HepG2 (cell line): ENCODE data around the gene APOC4. TPM values are rescaled to one million over a fixed set of nuclear protein-coding genes. Genes with fewer than 3 reads are reported as not detected.

Source experiments
- ARNTL ChIP-seq: sonication (generic); formaldehyde crosslinking; IDR thresholded peaks from 2 replicates; pipeline ENCODE4 v1.4.0; 2020; ENCODE audit warnings: mild to moderate bottlenecking, missing genetic modification reagents
- ATAD3A ChIP-seq: sonication (generic); formaldehyde crosslinking; IDR thresholded peaks from 2 replicates; pipeline ENCODE4 v1.4.0; 2020; ENCODE audit warnings: missing genetic modification reagents
- ATF1 ChIP-seq: IDR thresholded peaks from 2 replicates; pipeline ENCODE4 v1.6.1; 2016; ENCODE audit warnings: mild to moderate bottlenecking, control low read depth
- ATF7 ChIP-seq, 2 experiments: fragments of 450-650 bp in 1 of 2; sonication (generic) in 1 of 2; formaldehyde crosslinking in 1 of 2; IDR thresholded peaks; 2 replicates each; pipeline versions ENCODE4 v1.4.0 to v1.6.1; 2016 to 2020; ENCODE audit warnings: antibody characterized with exemption in 1 of 2, mild to moderate bottlenecking in 1 of 2, missing genetic modification reagents in 1 of 2
- BATF2 ChIP-seq: sonication (generic); formaldehyde crosslinking; IDR thresholded peaks from 2 replicates; pipeline ENCODE4 v1.8.0; 2022; ENCODE audit warnings: mild to moderate bottlenecking, missing genetic modification reagents, moderate library complexity
- FOXM1 ChIP-seq: sonication (generic); formaldehyde crosslinking; IDR thresholded peaks from 2 replicates; pipeline ENCODE4 v1.5.0; 2020; ENCODE audit warnings: missing genetic modification reagents
- GFI1 ChIP-seq: sonication (generic); formaldehyde crosslinking; IDR thresholded peaks from 2 replicates; pipeline ENCODE4 v1.5.0; 2020; ENCODE audit warnings: missing genetic modification reagents, mild to moderate bottlenecking, borderline replicate concordance
- HNF4A ChIP-seq: sonication (generic); formaldehyde crosslinking; IDR thresholded peaks from 2 replicates; pipeline ENCODE4 v1.4.0; 2020; ENCODE audit warnings: missing genetic modification reagents
- HNF4G ChIP-seq, 2 experiments: sonication (generic) in 1 of 2; formaldehyde crosslinking in 1 of 2; IDR thresholded peaks; 2 replicates each; pipeline versions ENCODE4 v1.4.0 to v1.6.1; 2011 to 2020; ENCODE audit warnings: borderline replicate concordance in 2 of 2, low read depth in 2 of 2, mild to moderate bottlenecking in 2 of 2, low read length in 1 of 2, missing genetic modification reagents in 1 of 2, moderate library complexity in 1 of 2
- JUND ChIP-seq: sonication (generic); formaldehyde crosslinking; IDR thresholded peaks from 2 replicates; pipeline ENCODE4 v1.8.0; 2022; ENCODE audit warnings: mild to moderate bottlenecking, missing genetic modification reagents
- MTERF4 ChIP-seq: sonication (generic); formaldehyde crosslinking; IDR thresholded peaks from 2 replicates; pipeline ENCODE4 v1.8.0; 2023; ENCODE audit warnings: mild to moderate bottlenecking, missing genetic modification reagents
- NFYC ChIP-seq: IDR thresholded peaks from 2 replicates; pipeline ENCODE4 v1.6.1; 2016; ENCODE audit warnings: missing genetic modification reagents, missing compliant biosample characterization
- RARG ChIP-seq: sonication (generic); formaldehyde crosslinking; IDR thresholded peaks from 2 replicates; pipeline ENCODE4 v1.4.0; 2020; ENCODE audit warnings: low read depth, mild to moderate bottlenecking, missing genetic modification reagents
- REPIN1 ChIP-seq: sonication (generic); formaldehyde crosslinking; IDR thresholded peaks from 2 replicates; pipeline ENCODE4 v1.8.0; 2022; ENCODE audit warnings: missing genetic modification reagents, low read depth, mild to moderate bottlenecking, borderline replicate concordance
- SALL1 ChIP-seq: sonication (generic); formaldehyde crosslinking; IDR thresholded peaks from 2 replicates; pipeline ENCODE4 v1.8.0; 2022; ENCODE audit warnings: mild to moderate bottlenecking, missing genetic modification reagents
- SETDB1 ChIP-seq: sonication (generic); formaldehyde crosslinking; IDR thresholded peaks from 2 replicates; pipeline ENCODE4 v1.5.1; 2020; ENCODE audit warnings: missing genetic modification reagents, mild to moderate bottlenecking, borderline replicate concordance
- SIX4 ChIP-seq: sonication (generic); formaldehyde crosslinking; IDR thresholded peaks from 2 replicates; pipeline ENCODE4 v1.4.0; 2020; ENCODE audit warnings: missing genetic modification reagents
- SKI ChIP-seq: fragments of 450-650 bp; IDR thresholded peaks from one replicate; pipeline ENCODE4 v1.6.1; 2018; ENCODE audit warnings: mild to moderate bottlenecking; ENCODE audit not compliant: partially characterized antibody
- SMAD1 ChIP-seq: sonication (generic); formaldehyde crosslinking; IDR thresholded peaks from 2 replicates; pipeline ENCODE4 v1.4.0; 2020; ENCODE audit warnings: missing genetic modification reagents, low read depth, mild to moderate bottlenecking, borderline replicate concordance
- SRSF9 ChIP-seq: fragments of 200-400 bp; formaldehyde crosslinking; IDR thresholded peaks from 2 replicates; pipeline ENCODE4 v1.6.1; 2018; ENCODE audit warnings: borderline replicate concordance, mild to moderate bottlenecking, low read depth, low read length; ENCODE audit not compliant: insufficient read depth, poor library complexity, severe bottlenecking
- XRCC5 ChIP-seq: fragments of 200-400 bp; formaldehyde crosslinking; optimal IDR thresholded peaks from 2 replicates; pipeline ENCODE3; 2017; ENCODE audit warnings: mild to moderate bottlenecking, low read length
- ZNF24 ChIP-seq: fragments of 450-650 bp; IDR thresholded peaks from 2 replicates; pipeline ENCODE4 v1.6.1; 2017; ENCODE audit warnings: antibody characterized with exemption, mild to moderate bottlenecking
- ZNF263 ChIP-seq: sonication (generic); formaldehyde crosslinking; IDR thresholded peaks from 2 replicates; pipeline ENCODE4 v1.4.0; 2020; ENCODE audit warnings: missing genetic modification reagents
- ZNF296 ChIP-seq: sonication (generic); formaldehyde crosslinking; conservative IDR thresholded peaks from 2 replicates; pipeline ENCODE4 v1.5.0; 2020; ENCODE audit warnings: mild to moderate bottlenecking, missing genetic modification reagents
- ZNF484 ChIP-seq: sonication (generic); formaldehyde crosslinking; IDR thresholded peaks from 2 replicates; pipeline ENCODE4 v1.5.1; 2020; ENCODE audit warnings: mild to moderate bottlenecking, low read depth, missing genetic modification reagents, borderline replicate concordance
- ZNF572 ChIP-seq: sonication (generic); formaldehyde crosslinking; IDR thresholded peaks from 2 replicates; pipeline ENCODE4 v1.5.1; 2020; ENCODE audit warnings: mild to moderate bottlenecking, missing genetic modification reagents
- ZNF784 ChIP-seq: sonication (generic); formaldehyde crosslinking; IDR thresholded peaks from 2 replicates; pipeline ENCODE4 v1.5.1; 2020; ENCODE audit warnings: missing genetic modification reagents, mild to moderate bottlenecking, borderline replicate concordance
- polyA plus RNA-seq, 8 experiments: library from polyadenylated mRNA; depleted of rRNA in 3 of 8; stranded (reverse) in 7 of 8; unstranded in 1 of 8; fragments of >200 nt; fragmentation: Illumina TruSeq in 4 of 8; extraction: Trizol in 4 of 8; gene quantifications; 2 replicates each; pipeline versions ENCODE4 v1.2.1 to v1.2.3, GENCODE V29; 2011 to 2016; ENCODE audit warnings: low read depth in 4 of 8, missing spikeins in 1 of 8, mixed read lengths in 1 of 8; ENCODE audit not compliant: insufficient read depth in 1 of 8
- total RNA-seq, 5 experiments: library from RNA; depleted of rRNA; stranded (reverse); fragments of >200 nt; fragmentation: Illumina TruSeq; extraction: Trizol; gene quantifications; 2 replicates each; pipeline ENCODE4 v1.2.3, GENCODE V29; 2016; ENCODE audit warnings: low read depth in 1 of 5
- TF ChIP-seq, protein P1 (sequence below): IDR thresholded peaks from 2 replicates; pipeline ENCODE4 v1.6.1; 2012; ENCODE audit warnings: inconsistent platforms

APOC4 gene
- total and polyA plus RNA-seq, 2 of the 13 experiments (the other 11 are each of a cell fraction or from before 2014, with no cell fraction given) = 0.46 TPM; not detected in 1

GRCh38 chr19:44905437-44906160 lies 36.4 kb upstream of the APOC4 start, which contains the start of gene APOE (continued):
- TF ChIP-seq SIX4 (CRISPR knock-in tag) = no peak
- TF ChIP-seq GFI1 = peak; percentile 45; the same call in 1 of the 2 replicates
- 0 out of 2 replicates have a peak, but pooled peaks have one; percentile 47 for TF ChIP-seq ZNF484
- TF ChIP-seq SETDB1 = no peak
- TF ChIP-seq HNF4A (CRISPR knock-in tag) = peak; percentile 39; the same call in 1 of the 2 replicates
- TF ChIP-seq SKI = no peak
- TF ChIP-seq BATF2 (CRISPR knock-in tag) = no peak
- no peak for TF ChIP-seq SRSF9
- TF ChIP-seq ATF7 (IDR thresholded peaks at IDR 0.05) = no peak
- peak; percentile 49; the same call in 1 of the 2 replicates for TF ChIP-seq ATF7 (CRISPR knock-in tag; IDR thresholded peaks at IDR 0.05)
- TF ChIP-seq ATF1 = no peak
- no peak for TF ChIP-seq XRCC5
- TF ChIP-seq MTERF4 (CRISPR knock-in tag) = peak; percentile 75; the same call in 1 of the 2 replicates
- 0 out of 2 replicates have a peak, but pooled peaks have one; percentile 53 for TF ChIP-seq RARG (CRISPR knock-in tag)
- peak; percentile 84 for TF ChIP-seq REPIN1 (CRISPR knock-in tag)
- no peak for TF ChIP-seq HNF4G (IDR thresholded peaks at IDR 0.05; ENCODE audit: borderline replicate concordance, low read depth, low read length)
- TF ChIP-seq HNF4G (CRISPR knock-in tag; IDR thresholded peaks at IDR 0.05; ENCODE audit: borderline replicate concordance, low read depth) = peak; percentile 30; the same call in 1 of the 2 replicates
- TF ChIP-seq FOXM1 (CRISPR knock-in tag) = no peak
- TF ChIP-seq ARNTL (CRISPR knock-in tag) = peak; percentile 89
- TF ChIP-seq ATAD3A (CRISPR knock-in tag) = no peak
- TF ChIP-seq NFYC (CRISPR knock-in tag) = no peak
- 0 out of 2 replicates have a peak, but pooled peaks have one; percentile 7 for TF ChIP-seq JUND (CRISPR knock-in tag)
- no peak for TF ChIP-seq ZNF24
- no peak for TF ChIP-seq ZNF296 (CRISPR knock-in tag)
- no peak; the same call in 1 of the 2 replicates for TF ChIP-seq ZNF784 (CRISPR knock-in tag)
- TF ChIP-seq ZNF263 (CRISPR knock-in tag) = peak; percentile 78; the same call in 1 of the 2 replicates
- TF ChIP-seq, protein P1, sequence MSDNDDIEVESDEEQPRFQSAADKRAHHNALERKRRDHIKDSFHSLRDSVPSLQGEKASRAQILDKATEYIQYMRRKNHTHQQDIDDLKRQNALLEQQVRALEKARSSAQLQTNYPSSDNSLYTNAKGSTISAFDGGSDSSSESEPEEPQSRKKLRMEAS = no peak
- no peak for TF ChIP-seq ZNF572
- TF ChIP-seq SMAD1 (CRISPR knock-in tag) = peak; percentile 12; the same call in 1 of the 2 replicates
- TF ChIP-seq SALL1 (CRISPR knock-in tag) = peak; percentile 73
